Parathyroid adenoma (tissue), 2 donors: ENCODE data around the gene GPR37L1.

Experiments
- H2AFZ ChIP-seq: fragments of 300-600 bp; sonication (generic); one replicate; pipeline ENCODE4 v1.7.0; 2017; ENCODE audit warnings: antibody characterized with exemption, mild to moderate bottlenecking
- H3K27ac ChIP-seq: fragments of 300-600 bp; sonication (generic); one replicate; pipeline ENCODE4 v1.7.0; 2017
- H3K27me3 ChIP-seq: fragments of 300-600 bp; sonication (generic); one replicate; pipeline ENCODE4 v1.7.0; 2017; ENCODE audit warnings: low read length; ENCODE audit not compliant: control insufficient read depth, insufficient read depth
- H3K36me3 ChIP-seq: fragments of 300-600 bp; sonication (generic); one replicate; pipeline ENCODE4 v1.7.0; 2017; ENCODE audit warnings: low read length; ENCODE audit not compliant: control insufficient read depth, insufficient read depth
- H3K4me1 ChIP-seq: fragments of 300-600 bp; sonication (generic); one replicate; pipeline ENCODE4 v1.7.0; 2017; ENCODE audit warnings: control low read depth
- H3K4me2 ChIP-seq: fragments of 300-600 bp; sonication (generic); one replicate; pipeline ENCODE4 v1.7.0; 2017; ENCODE audit warnings: low read length
- H3K4me3 ChIP-seq: fragments of 300-600 bp; sonication (generic); one replicate; pipeline ENCODE4 v1.7.0; 2017; ENCODE audit warnings: low read depth, low read length
- H3K79me2 ChIP-seq: fragments of 300-600 bp; sonication (generic); one replicate; pipeline ENCODE4 v1.7.0; 2017; ENCODE audit warnings: control low read depth
- H3K9ac ChIP-seq: fragments of 300-600 bp; sonication (generic); one replicate; pipeline ENCODE4 v1.7.0; 2017; ENCODE audit warnings: mild to moderate bottlenecking
- H3K9me3 ChIP-seq: fragments of 300-600 bp; sonication (generic); one replicate; pipeline ENCODE4 v1.7.0; 2017; ENCODE audit warnings: low read length; ENCODE audit not compliant: control insufficient read depth
- TF ChIP-seq, protein P1 (sequence below): fragments of 300-600 bp; sonication (generic); IDR thresholded peaks from one replicate; pipeline ENCODE4 v1.7.0; 2017; ENCODE audit warnings: antibody characterized with exemption, mild to moderate bottlenecking
- donor health status: primary hyperparathyroidism.

The GPR37L1 gene

DNA sequence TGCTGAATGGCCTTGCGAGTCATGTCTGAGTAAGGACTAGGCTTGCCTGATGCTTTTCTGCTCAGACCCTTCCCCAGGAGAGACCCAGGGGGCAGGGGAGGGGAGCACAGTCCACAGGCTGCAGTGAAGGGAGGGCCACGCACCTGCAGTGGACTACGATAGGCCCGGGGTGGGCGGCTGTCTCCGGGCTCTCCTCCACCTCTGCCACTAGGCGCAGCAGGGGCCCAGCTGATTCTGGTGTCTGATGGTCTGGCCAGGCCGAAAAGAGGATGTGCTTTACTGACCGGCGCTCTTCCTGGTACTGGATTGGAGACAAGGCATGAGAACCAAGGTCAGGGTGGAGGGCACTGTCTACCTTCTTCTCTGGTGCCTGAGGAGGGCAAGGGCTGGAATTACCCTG lies 29.7 kb downstream of the GPR37L1 start:
- TF ChIP-seq, protein P1, sequence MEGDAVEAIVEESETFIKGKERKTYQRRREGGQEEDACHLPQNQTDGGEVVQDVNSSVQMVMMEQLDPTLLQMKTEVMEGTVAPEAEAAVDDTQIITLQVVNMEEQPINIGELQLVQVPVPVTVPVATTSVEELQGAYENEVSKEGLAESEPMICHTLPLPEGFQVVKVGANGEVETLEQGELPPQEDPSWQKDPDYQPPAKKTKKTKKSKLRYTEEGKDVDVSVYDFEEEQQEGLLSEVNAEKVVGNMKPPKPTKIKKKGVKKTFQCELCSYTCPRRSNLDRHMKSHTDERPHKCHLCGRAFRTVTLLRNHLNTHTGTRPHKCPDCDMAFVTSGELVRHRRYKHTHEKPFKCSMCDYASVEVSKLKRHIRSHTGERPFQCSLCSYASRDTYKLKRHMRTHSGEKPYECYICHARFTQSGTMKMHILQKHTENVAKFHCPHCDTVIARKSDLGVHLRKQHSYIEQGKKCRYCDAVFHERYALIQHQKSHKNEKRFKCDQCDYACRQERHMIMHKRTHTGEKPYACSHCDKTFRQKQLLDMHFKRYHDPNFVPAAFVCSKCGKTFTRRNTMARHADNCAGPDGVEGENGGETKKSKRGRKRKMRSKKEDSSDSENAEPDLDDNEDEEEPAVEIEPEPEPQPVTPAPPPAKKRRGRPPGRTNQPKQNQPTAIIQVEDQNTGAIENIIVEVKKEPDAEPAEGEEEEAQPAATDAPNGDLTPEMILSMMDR, result no peak

DNA sequence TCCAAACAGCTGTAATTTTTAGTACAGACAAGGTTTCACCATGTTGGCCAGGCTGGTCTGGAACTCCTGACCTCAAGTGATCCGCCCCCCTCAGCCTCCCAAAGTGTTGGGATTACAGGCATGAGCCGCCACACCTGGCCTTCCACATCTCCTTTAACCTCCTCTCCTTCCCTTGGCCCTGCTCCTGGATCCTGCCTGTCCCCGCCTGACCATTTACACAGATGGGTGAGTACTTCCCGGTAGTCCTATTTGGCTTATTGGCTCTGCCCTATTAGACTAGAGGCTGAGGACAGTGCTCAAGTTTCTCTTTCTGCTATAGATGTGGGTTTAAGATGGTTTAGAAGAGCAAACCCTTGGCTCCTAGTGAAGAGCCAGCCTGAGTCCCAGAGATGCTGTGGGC lies 30.6 kb downstream of the GPR37L1 start:
- no peak overlapping the region for H3K9ac ChIP-seq
- H3K79me2 ChIP-seq, result no peaks in the 10 kb centered on the region
- no peak overlapping the region for H2AFZ ChIP-seq
- H3K27me3 ChIP-seq, result no peaks in the 10 kb centered on the region
- no peak overlapping the region for H3K4me2 ChIP-seq
- no peak overlapping the region for H3K27ac ChIP-seq
- peaks cover 9% of the 10 kb centered on the region for H3K4me1 ChIP-seq
- H3K36me3 ChIP-seq, result no peaks in the 10 kb centered on the region
- H3K9me3 ChIP-seq, result no peaks in the 10 kb centered on the region
- H3K4me3 ChIP-seq, result no peak overlapping the region
- TF ChIP-seq, protein P1, result no peak

More for the DNA sequence above, 29.7 kb downstream of the GPR37L1 start:
- H3K36me3 ChIP-seq, result no peaks in the 10 kb centered on the region
- H3K9me3 ChIP-seq, result no peaks in the 10 kb centered on the region
- H3K4me3 ChIP-seq, result no peak overlapping the region
- no peaks in the 10 kb centered on the region for H3K27me3 ChIP-seq
- H3K27ac ChIP-seq, result no peak overlapping the region
- H3K9ac ChIP-seq, result no peak overlapping the region
- H2AFZ ChIP-seq, result no peak overlapping the region
- no peak overlapping the region for H3K4me2 ChIP-seq
- no peaks in the 10 kb centered on the region for H3K79me2 ChIP-seq
- H3K4me1 ChIP-seq, result peaks cover 9% of the 10 kb centered on the region

DNA sequence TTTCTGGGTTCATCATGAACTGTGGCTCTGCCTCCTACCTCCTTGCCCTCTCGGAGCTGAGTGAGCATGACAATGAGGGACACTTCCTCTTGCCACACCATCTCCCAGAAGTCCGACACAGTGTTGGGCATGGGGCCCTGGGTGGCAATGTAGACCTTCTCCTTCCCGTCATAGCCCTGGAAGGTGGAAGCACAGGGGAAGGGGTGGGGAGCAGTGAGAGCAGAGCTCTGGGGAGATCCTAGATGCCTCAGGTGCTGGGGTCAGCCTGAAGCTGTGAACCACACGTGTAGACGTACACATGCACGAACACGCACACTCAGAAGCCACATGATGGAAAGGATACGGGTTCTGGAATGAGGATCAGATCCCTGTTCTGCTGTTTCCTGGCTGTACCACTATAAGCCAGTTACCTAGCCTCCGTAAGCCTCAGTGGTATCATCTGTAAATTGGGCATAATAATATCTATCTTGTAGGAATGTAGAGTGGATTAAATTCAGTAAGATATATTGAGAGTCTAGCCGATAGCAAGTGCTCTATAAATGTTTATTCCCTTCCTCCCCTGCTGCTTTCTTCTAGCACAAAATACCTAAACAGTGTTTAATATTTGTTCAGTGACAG lies 31.5 kb downstream of the GPR37L1 start:
- H3K27ac ChIP-seq, result peak overlapping the region; percentile 71
- H3K36me3 ChIP-seq, result no peaks in the 10 kb centered on the region

DNA sequence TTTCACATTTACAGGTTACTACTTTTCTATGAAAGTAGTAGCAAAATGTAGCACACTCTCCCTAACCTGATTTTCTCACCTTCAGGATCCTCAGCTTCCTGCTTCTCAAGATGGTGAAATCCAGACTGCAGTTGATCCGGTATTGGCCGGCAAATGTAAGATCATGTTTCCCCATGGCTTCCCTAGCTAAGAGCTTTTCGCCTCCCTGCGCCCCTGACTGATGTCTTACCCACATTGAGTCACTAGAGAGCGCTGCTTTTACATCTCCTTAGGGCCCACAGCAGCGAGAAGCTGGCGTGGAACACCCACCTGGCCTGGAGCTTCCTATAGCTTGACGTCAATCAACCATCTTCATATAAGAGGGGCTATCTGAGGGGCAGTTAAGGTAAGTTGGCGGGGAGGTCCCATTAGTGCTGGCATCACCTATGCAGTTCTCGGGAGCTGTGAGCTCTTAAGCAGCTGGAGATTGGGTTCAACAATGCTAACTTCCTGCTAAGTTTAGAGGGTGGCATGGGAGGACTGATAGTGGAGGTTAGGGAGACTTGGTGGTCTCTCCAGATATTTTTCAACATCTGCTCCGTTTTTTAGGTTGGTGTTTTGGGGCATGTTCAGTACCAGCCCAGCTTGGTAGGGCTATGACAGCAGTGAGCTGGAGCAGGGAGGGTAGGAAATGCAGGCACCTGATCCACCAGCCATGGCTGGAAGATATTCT lies 32.2 kb downstream of the GPR37L1 start:
- Histone ChIP-seq H3K9ac (no peak overlapping the region), H3K27me3 (no peaks in the 10 kb centered on the region), H3K9me3 (no peaks in the 10 kb centered on the region), H3K4me2 (peak overlapping the region; percentile 29), H2AFZ (peak overlapping the region; percentile 58), H3K27ac (peak overlapping the region; percentile 71), H3K4me3 (peak overlapping the region; percentile 6), H3K36me3 (no peaks in the 10 kb centered on the region), H3K4me1 (peaks cover 9% of the 10 kb centered on the region), H3K79me2 (no peaks in the 10 kb centered on the region)
- TF ChIP-seq, protein P1, result peak; percentile 41

More for the DNA sequence above, 31.5 kb downstream of the GPR37L1 start:
- H3K27me3 ChIP-seq, result no peaks in the 10 kb centered on the region
- H3K4me3 ChIP-seq, result no peak overlapping the region
- no peaks in the 10 kb centered on the region for H3K9me3 ChIP-seq
- H3K4me2 ChIP-seq, result peak overlapping the region; percentile 20
- H3K4me1 ChIP-seq, result peaks cover 9% of the 10 kb centered on the region
- no peaks in the 10 kb centered on the region for H3K79me2 ChIP-seq
- H3K9ac ChIP-seq, result no peak overlapping the region
- TF ChIP-seq, protein P1, result no peak
- peak overlapping the region; percentile 58 for H2AFZ ChIP-seq
